GM18511 (cell line): ENCODE measurements around the gene SYP.
"Not testable (repeated sequence)": the region's sequence is repeated elsewhere in the genome, so short reads cannot be mapped to it uniquely, and the experiment has no call there.

Experiments used
- ATAC-seq: cut with Tn5 transposase; IDR thresholded peaks from one replicate; pipeline ENCODE4 v1.9.1; 2021; ENCODE audit warnings: mild to moderate bottlenecking, moderate library complexity; ENCODE audit not compliant: unreplicated experiment

Gene SYP

GRCh38 chrX:49143154-49143553 is 56.8 kb downstream of the SYP start:
- ATAC-seq: not testable (repeated sequence)

- not testable (repeated sequence) for ATAC-seq
These were observed 57.7 kb downstream of the SYP start for GRCh38 chrX:49142264-49142663.

- no peak for ATAC-seq
These were observed 60.3 kb downstream of the SYP start for GRCh38 chrX:49139713-49140112.
